ENCODE results near the gene GATC.

GATC gene

GRCh38 chr12:120417917-120418580, 28.2 kb upstream of the GATC start:
- CTCF ChIA-PET = interaction anchor here (0.7 kb wide), 1 partner anchor 50 kb away, joined by 3 read pairs; no protein-coding TSS in a partner anchor
- POLR2A ChIA-PET = no interaction called here
- TF ChIP-seq SP1 (IDR thresholded peaks at IDR 0.05) = no peak
- no peak for TF ChIP-seq FOXM1 (IDR thresholded peaks at IDR 0.05; ENCODE audit: borderline replicate concordance)
- TF ChIP-seq FOXK2 (IDR thresholded peaks at IDR 0.05) = no peak
- TF ChIP-seq TARDBP (IDR thresholded peaks at IDR 0.05) = no peak
- TF ChIP-seq SUZ12 (IDR thresholded peaks at IDR 0.05) = no peak
- no peak for TF ChIP-seq PKNOX1 (IDR thresholded peaks at IDR 0.05)
- TF ChIP-seq LEF1 (IDR thresholded peaks at IDR 0.05; ENCODE audit: borderline replicate concordance) = no peak
- DNase-seq (ENCODE audit: extremely low spot score) = no peak

GRCh38 chr12:120421701-120422100, 24.5 kb upstream of the GATC start:
- DNase-seq (ENCODE audit: extremely low spot score) = no peak
- ChIA-PET CTCF (no interaction called here), POLR2A (no interaction called here)
- TF ChIP-seq SP1 (IDR thresholded peaks at IDR 0.05) (no peak), FOXA1 (IDR thresholded peaks at IDR 0.05) (no peak), TARDBP (IDR thresholded peaks at IDR 0.05) (no peak), ELF4 (IDR thresholded peaks at IDR 0.05) (no peak), FOXK2 (IDR thresholded peaks at IDR 0.05) (no peak), SUZ12 (IDR thresholded peaks at IDR 0.05) (no peak), HDGF (IDR thresholded peaks at IDR 0.05; ENCODE audit: borderline replicate concordance) (no peak), BHLHE40 (IDR thresholded peaks at IDR 0.05; ENCODE audit: borderline replicate concordance) (no peak), FOXM1 (IDR thresholded peaks at IDR 0.05; ENCODE audit: borderline replicate concordance) (no peak), PKNOX1 (IDR thresholded peaks at IDR 0.05) (no peak), LEF1 (IDR thresholded peaks at IDR 0.05; ENCODE audit: borderline replicate concordance) (no peak), CTBP1 (IDR thresholded peaks at IDR 0.05; ENCODE audit: borderline replicate concordance) (no peak), NFRKB (IDR thresholded peaks at IDR 0.05) (no peak), ARNT (IDR thresholded peaks at IDR 0.05) (no peak)

- CTCF ChIA-PET = interaction anchor here (0.6 kb wide), 2 partner anchors 37 to 121 kb away, joined by 3 to 6 read pairs; no protein-coding TSS in a partner anchor
- POLR2A ChIA-PET = no interaction called here
- TF ChIP-seq FOXK2 (IDR thresholded peaks at IDR 0.05) (no peak), FOXM1 (IDR thresholded peaks at IDR 0.05; ENCODE audit: borderline replicate concordance) (no peak), TARDBP (IDR thresholded peaks at IDR 0.05) (no peak), BHLHE40 (IDR thresholded peaks at IDR 0.05; ENCODE audit: borderline replicate concordance) (no peak), PKNOX1 (IDR thresholded peaks at IDR 0.05) (no peak), ELF4 (IDR thresholded peaks at IDR 0.05) (no peak), ZNF384 (IDR thresholded peaks at IDR 0.05) (no peak), SUZ12 (IDR thresholded peaks at IDR 0.05) (no peak), ARNT (IDR thresholded peaks at IDR 0.05) (no peak), LEF1 (IDR thresholded peaks at IDR 0.05; ENCODE audit: borderline replicate concordance) (no peak), L3MBTL2 (conservative IDR thresholded peaks at IDR 0.05) (no peak), CTBP1 (IDR thresholded peaks at IDR 0.05; ENCODE audit: borderline replicate concordance) (no peak), SP1 (IDR thresholded peaks at IDR 0.05) (no peak), NFRKB (IDR thresholded peaks at IDR 0.05) (no peak), FOXA1 (IDR thresholded peaks at IDR 0.05) (no peak), HDGF (IDR thresholded peaks at IDR 0.05; ENCODE audit: borderline replicate concordance) (no peak)
- DNase-seq (ENCODE audit: extremely low spot score) = no peak
Measured at GRCh38 chr12:120422892-120423456, 23.3 kb upstream of the GATC start.

GRCh38 chr12:120425797-120426196, 20.4 kb upstream of the GATC start:
- ChIA-PET POLR2A (no interaction called here), CTCF (no interaction called here)
- no peak for DNase-seq (ENCODE audit: extremely low spot score)
- no peak for TF ChIP-seq L3MBTL2 (conservative IDR thresholded peaks at IDR 0.05)
- no peak for TF ChIP-seq SP1 (IDR thresholded peaks at IDR 0.05)
- no peak for TF ChIP-seq FOXM1 (IDR thresholded peaks at IDR 0.05; ENCODE audit: borderline replicate concordance)
- no peak for TF ChIP-seq HDGF (IDR thresholded peaks at IDR 0.05; ENCODE audit: borderline replicate concordance)
- TF ChIP-seq ARNT (IDR thresholded peaks at IDR 0.05) = no peak
- TF ChIP-seq CTBP1 (IDR thresholded peaks at IDR 0.05; ENCODE audit: borderline replicate concordance) = no peak
- no peak for TF ChIP-seq FOXA1 (IDR thresholded peaks at IDR 0.05)
- TF ChIP-seq LEF1 (IDR thresholded peaks at IDR 0.05; ENCODE audit: borderline replicate concordance) = no peak
- no peak for TF ChIP-seq BHLHE40 (IDR thresholded peaks at IDR 0.05; ENCODE audit: borderline replicate concordance)
- no peak for TF ChIP-seq TARDBP (IDR thresholded peaks at IDR 0.05)
- TF ChIP-seq PKNOX1 (IDR thresholded peaks at IDR 0.05) = no peak
- TF ChIP-seq FOXK2 (IDR thresholded peaks at IDR 0.05) = no peak
- no peak for TF ChIP-seq ZNF384 (IDR thresholded peaks at IDR 0.05)
- TF ChIP-seq NFRKB (IDR thresholded peaks at IDR 0.05) = no peak
- no peak for TF ChIP-seq SUZ12 (IDR thresholded peaks at IDR 0.05)

GRCh38 chr12:120428597-120429229, 17.5 kb upstream of the GATC start:
- ChIA-PET CTCF (interaction anchor here (1.0 to 1.4 kb wide), 3 partner anchors 9 to 62 kb away, joined by 3 to 9 read pairs (median 5); partner anchors contain the start of gene SRSF9), POLR2A (interaction anchor here (1.2 to 1.7 kb wide), 4 partner anchors 9 to 228 kb away, joined by 4 to 8 read pairs (median 6); partner anchors contain the start of genes COX6A1, RNU4-2 and RPLP0)
- no peak for TF ChIP-seq ARNT (IDR thresholded peaks at IDR 0.05)
- no peak for TF ChIP-seq FOXK2 (IDR thresholded peaks at IDR 0.05)
- 0 out of 2 replicates have a peak, but pooled peaks have one; percentile 7 for TF ChIP-seq ZNF384 (IDR thresholded peaks at IDR 0.05)
- TF ChIP-seq TARDBP (IDR thresholded peaks at IDR 0.05) = no peak
- DNase-seq (ENCODE audit: extremely low spot score) = no peak
